Activated CD4-positive, alpha-beta T cell treated with anti-CD3 and anti-CD28 coated beads, Interleukin-2, amount 10 ng/mL, durations not matched to agents 24 days and 14 days (primary cell): Measurements from ENCODE around the gene ERCC1. TPM values are rescaled to one million over a fixed set of nuclear protein-coding genes. Genes with fewer than 3 reads are reported as not detected.

Experiments used
- DNase-seq: peaks from one replicate; pipeline ENCODE4 v3.0.0; 2022
- H3K27ac Mint-ChIP-seq: one replicate; pipeline ENCODE4 v1.8.0; 2022; ENCODE audit warnings: mild to moderate bottlenecking, mixed read lengths
- H3K27me3 Mint-ChIP-seq: one replicate; pipeline ENCODE4 v1.8.0; 2022; ENCODE audit warnings: mixed read lengths
- H3K36me3 Mint-ChIP-seq: one replicate; pipeline ENCODE4 v1.8.0; 2022; ENCODE audit warnings: low read depth, mild to moderate bottlenecking, mixed read lengths
- H3K4me1 Mint-ChIP-seq: one replicate; pipeline ENCODE4 v1.8.0; 2021; ENCODE audit warnings: mixed read lengths
- H3K4me3 Mint-ChIP-seq: one replicate; pipeline ENCODE4 v1.8.0; 2022; ENCODE audit warnings: mild to moderate bottlenecking, moderate library complexity, mixed read lengths
- H3K9me3 Mint-ChIP-seq: one replicate; pipeline ENCODE4 v1.8.0; 2021; ENCODE audit warnings: mixed read lengths
- intact Hi-C: fragments of 100-400 bp; cut with micrococcal nuclease; formaldehyde crosslinking; loops from one replicate; pipeline ENCODE4 v1.15.1; 2023
- total RNA-seq: library from RNA; stranded (reverse); gene quantifications from 2 replicates; pipeline ENCODE4 v1.2.3, GENCODE V29; 2022

ERCC1 gene
- 123 and 124 TPM in 2 replicates for total RNA-seq

GRCh38 chr19:45423589-45424190, at the start of gene ERCC1:
Gene ERCC1 (minus strand): TSS chr19:45423917. CDS start chr19:45423374, 543 bp downstream.
- peaks cover 7% of the 10 kb centered on the region for H3K27me3 Mint-ChIP-seq
- DNase-seq, result peak; percentile 96
- H3K4me1 Mint-ChIP-seq, result peaks cover 55% of the 10 kb centered on the region
- H3K27ac Mint-ChIP-seq, result peak within 1 kb of the TSS; percentile 98
- intact Hi-C loops, result loop anchor here (1.0 to 5.0 kb wide), 2 partner anchors 18 to 219 kb away; partner anchors contain the start of gene PPP1R13L
- peak within 1 kb of the TSS; percentile 100 for H3K4me3 Mint-ChIP-seq
- H3K9me3 Mint-ChIP-seq, result no peaks in the 10 kb centered on the region
- peaks cover 26% of the 10 kb centered on the region for H3K36me3 Mint-ChIP-seq

DNA sequence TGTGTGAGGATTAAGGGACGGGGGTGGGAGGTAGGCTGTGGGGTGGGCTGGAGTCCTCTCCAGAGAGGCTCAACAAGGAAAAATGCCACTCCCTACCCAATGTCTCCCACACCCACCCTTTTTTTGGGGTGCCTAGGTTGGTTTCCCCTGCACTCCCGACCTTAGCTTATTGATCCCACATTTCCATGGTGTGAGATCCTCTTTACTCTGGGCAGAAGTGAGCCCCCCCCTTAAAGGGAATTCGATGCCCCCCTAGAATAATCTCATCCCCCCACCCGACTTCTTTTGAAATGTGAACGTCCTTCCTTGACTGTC, 49.6 kb upstream of the ERCC1 start:
- peaks cover 40% of the 10 kb centered on the region for H3K4me1 Mint-ChIP-seq
- no peak overlapping the region for H3K4me3 Mint-ChIP-seq
- no peaks in the 10 kb centered on the region for H3K9me3 Mint-ChIP-seq
- intact Hi-C loops, result no loop called here
- peaks cover 30% of the 10 kb centered on the region for H3K36me3 Mint-ChIP-seq
- peaks cover 55% of the 10 kb centered on the region for H3K27me3 Mint-ChIP-seq
- peak; percentile 70 for DNase-seq
- no peak overlapping the region for H3K27ac Mint-ChIP-seq

- Mint-ChIP-seq H3K27me3 (peaks cover 55% of the 10 kb centered on the region), H3K4me1 (peaks cover 38% of the 10 kb centered on the region)
Measured at GRCh38 chr19:45472563-45473366, 49.0 kb upstream of the ERCC1 start.

DNA sequence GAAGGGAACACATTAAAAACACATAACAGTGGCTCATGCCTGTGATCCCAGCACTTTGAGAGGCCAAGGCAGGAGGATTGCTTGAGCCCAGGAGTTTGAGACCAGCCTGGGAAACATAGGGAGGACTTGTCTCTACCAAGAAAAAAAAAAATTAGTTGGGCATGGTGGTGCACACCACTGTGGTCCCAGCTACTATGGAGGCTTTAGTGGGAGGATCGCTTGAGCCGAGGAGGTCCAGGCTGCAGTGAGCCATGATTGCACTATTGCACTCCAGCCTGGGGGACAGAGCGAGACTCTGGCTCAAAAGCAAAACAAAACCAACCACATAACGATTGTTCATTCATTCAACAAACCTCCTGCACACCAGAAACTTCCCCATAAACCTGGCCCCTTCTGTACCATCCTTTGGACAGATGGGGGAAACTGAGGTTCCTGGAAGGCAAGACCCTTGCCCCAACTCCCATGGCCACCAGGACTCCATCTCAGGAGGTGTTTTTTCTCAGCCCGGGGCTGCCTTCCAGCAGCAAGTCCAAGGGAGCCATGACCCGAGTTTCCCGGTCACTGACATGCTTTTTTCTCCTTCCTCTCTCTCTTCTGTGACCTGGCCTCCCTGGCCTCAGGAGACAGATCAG, 48.3 kb upstream of the ERCC1 start:
- peak overlapping the region; percentile 42 for H3K4me3 Mint-ChIP-seq
- H3K36me3 Mint-ChIP-seq, result peaks cover 30% of the 10 kb centered on the region
- H3K27ac Mint-ChIP-seq, result no peak overlapping the region
- DNase-seq, result peak; percentile 75
- H3K9me3 Mint-ChIP-seq, result no peaks in the 10 kb centered on the region
- intact Hi-C loops, result no loop called here
- H3K4me1 Mint-ChIP-seq, result peaks cover 37% of the 10 kb centered on the region
- H3K27me3 Mint-ChIP-seq, result peaks cover 53% of the 10 kb centered on the region

More at GRCh38 chr19:45472563-45473366, 49.0 kb upstream of the ERCC1 start:
- peaks cover 30% of the 10 kb centered on the region for H3K36me3 Mint-ChIP-seq
- peak; percentile 81 for DNase-seq
- no peak overlapping the region for H3K27ac Mint-ChIP-seq
- H3K4me3 Mint-ChIP-seq, result peak overlapping the region; percentile 36
- intact Hi-C loops, result no loop called here
- H3K9me3 Mint-ChIP-seq, result no peaks in the 10 kb centered on the region

DNA sequence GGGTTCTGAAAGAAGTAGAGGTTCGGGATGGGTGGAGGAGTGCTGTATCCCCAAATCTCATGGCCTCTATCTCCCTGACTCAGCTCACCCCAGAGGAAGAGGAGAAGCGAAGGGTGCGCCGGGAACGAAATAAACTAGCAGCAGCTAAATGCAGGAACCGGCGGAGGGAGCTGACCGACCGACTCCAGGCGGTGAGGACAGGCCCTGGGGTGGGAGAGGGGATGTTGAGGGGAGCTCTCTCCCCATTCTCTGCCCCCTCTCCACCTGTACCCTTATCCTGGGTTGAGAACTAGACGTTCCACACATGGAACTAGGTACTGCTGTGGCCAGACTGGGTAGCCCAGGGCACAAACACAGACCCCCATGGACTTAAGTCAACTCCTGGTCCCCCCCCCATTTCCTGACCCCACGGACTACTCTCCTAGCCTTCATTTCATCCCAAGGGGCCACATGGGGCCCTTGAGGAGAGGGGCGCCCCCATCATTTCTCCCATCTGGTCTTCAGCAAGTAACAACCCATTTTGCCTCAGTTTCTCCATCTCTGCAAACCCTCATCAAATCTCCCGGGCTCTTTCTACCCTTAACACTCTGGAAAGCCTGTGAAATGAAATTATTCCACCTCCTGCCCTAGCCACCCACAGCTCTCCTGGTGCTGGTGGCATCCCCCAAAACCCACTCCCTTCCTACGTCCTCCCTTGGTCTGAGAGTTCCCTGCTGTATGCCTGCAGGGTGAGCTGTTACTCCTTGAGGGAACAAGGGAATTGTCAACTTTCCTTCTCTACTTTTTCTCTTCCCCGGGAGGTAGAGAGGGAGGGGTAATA, 47.6 kb upstream of the ERCC1 start:
- H3K4me3 Mint-ChIP-seq, result peak overlapping the region; percentile 42
- H3K27me3 Mint-ChIP-seq, result peaks cover 50% of the 10 kb centered on the region
- H3K4me1 Mint-ChIP-seq, result peaks cover 35% of the 10 kb centered on the region
- intact Hi-C loops, result no loop called here
- H3K27ac Mint-ChIP-seq, result no peak overlapping the region
- DNase-seq, result peak; percentile 77
- H3K36me3 Mint-ChIP-seq, result peaks cover 30% of the 10 kb centered on the region
- H3K9me3 Mint-ChIP-seq, result no peaks in the 10 kb centered on the region

DNA sequence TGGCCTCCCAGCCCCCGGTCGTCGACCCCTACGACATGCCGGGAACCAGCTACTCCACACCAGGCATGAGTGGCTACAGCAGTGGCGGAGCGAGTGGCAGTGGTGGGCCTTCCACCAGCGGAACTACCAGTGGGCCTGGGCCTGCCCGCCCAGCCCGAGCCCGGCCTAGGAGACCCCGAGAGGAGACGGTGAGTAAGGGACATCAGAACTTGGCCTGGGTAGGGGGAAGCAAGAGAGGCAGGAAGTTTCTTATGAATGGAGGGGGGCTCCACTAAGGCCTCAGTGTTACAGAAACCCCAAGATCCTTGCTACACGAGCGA, 47.0 kb upstream of the ERCC1 start:
- peaks cover 35% of the 10 kb centered on the region for H3K4me1 Mint-ChIP-seq
- peaks cover 30% of the 10 kb centered on the region for H3K36me3 Mint-ChIP-seq
- H3K27ac Mint-ChIP-seq, result peak overlapping the region; percentile 94
- intact Hi-C loops, result no loop called here
- DNase-seq, result peak; percentile 81
- H3K27me3 Mint-ChIP-seq, result peaks cover 51% of the 10 kb centered on the region
- H3K4me3 Mint-ChIP-seq, result peak overlapping the region; percentile 86
- no peaks in the 10 kb centered on the region for H3K9me3 Mint-ChIP-seq

GRCh38 chr19:45469945-45470761, 46.4 kb upstream of the ERCC1 start:
- peak; percentile 87 for DNase-seq
- intact Hi-C loops, result loop anchor here (1.0 kb wide), 2 partner anchors 8 to 20 kb away; no protein-coding TSS in a partner anchor
- Mint-ChIP-seq H3K4me1 (peaks cover 34% of the 10 kb centered on the region), H3K27ac (peak overlapping the region; percentile 94), H3K4me3 (peak overlapping the region; percentile 86), H3K27me3 (peaks cover 51% of the 10 kb centered on the region), H3K9me3 (no peaks in the 10 kb centered on the region), H3K36me3 (peaks cover 30% of the 10 kb centered on the region)

DNA sequence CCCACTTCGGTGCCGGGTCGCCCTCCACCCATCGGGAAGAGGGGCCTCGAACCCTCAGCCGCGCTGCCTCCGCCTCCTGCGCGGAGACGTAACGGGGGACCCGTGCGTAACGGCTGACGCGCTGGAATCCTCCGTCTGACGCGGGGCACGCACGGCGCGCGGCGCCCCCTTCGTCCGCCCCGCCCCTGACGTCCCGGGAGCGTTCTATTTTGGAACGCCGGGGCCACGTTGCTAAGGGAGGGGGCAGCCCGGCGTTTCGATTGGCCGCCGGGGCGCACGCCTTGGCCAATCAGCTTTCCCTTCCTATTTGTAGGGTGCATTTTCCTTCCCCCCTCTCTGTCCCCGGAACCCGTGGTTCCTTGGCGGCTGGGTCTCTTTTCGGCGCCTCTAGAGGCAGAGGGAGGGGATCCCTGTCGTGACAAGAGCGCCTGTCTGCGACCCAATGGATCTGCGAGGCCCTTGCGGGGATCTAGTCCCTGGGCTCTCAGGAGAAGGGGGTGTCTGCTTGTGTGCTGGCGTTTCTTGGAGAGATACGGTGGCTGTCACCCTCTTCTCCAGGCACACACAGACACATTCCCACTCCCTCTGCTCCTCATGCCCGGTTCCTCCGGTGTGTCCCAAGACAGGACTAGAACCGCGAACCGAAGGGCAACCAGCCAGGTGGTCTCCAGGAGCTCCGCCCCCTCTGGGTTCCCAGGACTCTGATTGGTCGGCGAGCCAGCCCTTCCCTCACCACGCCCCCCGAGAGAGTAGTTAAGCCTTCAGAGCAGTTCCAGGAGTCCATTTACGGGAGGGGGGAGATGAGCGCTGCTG, 45.6 kb upstream of the ERCC1 start:
- Mint-ChIP-seq H3K27ac (peak overlapping the region; percentile 94), H3K9me3 (no peaks in the 10 kb centered on the region), H3K4me1 (peaks cover 28% of the 10 kb centered on the region), H3K27me3 (peaks cover 49% of the 10 kb centered on the region), H3K36me3 (peaks cover 26% of the 10 kb centered on the region), H3K4me3 (peak overlapping the region; percentile 86)
- DNase-seq, result peak; percentile 98
- intact Hi-C loops, result loop anchor here (1.0 kb wide), 2 partner anchors 9 to 19 kb away; no protein-coding TSS in a partner anchor

- Mint-ChIP-seq H3K27ac (peak overlapping the region; percentile 94), H3K9me3 (no peaks in the 10 kb centered on the region), H3K36me3 (peaks cover 24% of the 10 kb centered on the region), H3K27me3 (peaks cover 43% of the 10 kb centered on the region), H3K4me1 (peaks cover 28% of the 10 kb centered on the region), H3K4me3 (peak overlapping the region; percentile 86)
- no peak for DNase-seq
- intact Hi-C loops, result loop anchor here (1.0 kb wide), 2 partner anchors 10 to 18 kb away; no protein-coding TSS in a partner anchor
Measured at GRCh38 chr19:45468803-45469131, 45.0 kb upstream of the ERCC1 start.

- peak overlapping the region; percentile 94 for H3K27ac Mint-ChIP-seq
- peaks cover 19% of the 10 kb centered on the region for H3K36me3 Mint-ChIP-seq
- DNase-seq, result peak; percentile 90
- H3K4me3 Mint-ChIP-seq, result peak overlapping the region; percentile 86
- peaks cover 38% of the 10 kb centered on the region for H3K27me3 Mint-ChIP-seq
- intact Hi-C loops, result no loop called here
- peaks cover 28% of the 10 kb centered on the region for H3K4me1 Mint-ChIP-seq
- no peaks in the 10 kb centered on the region for H3K9me3 Mint-ChIP-seq
Measured at GRCh38 chr19:45468159-45468651, 44.5 kb upstream of the ERCC1 start.

GRCh38 chr19:45467456-45468158, 43.9 kb upstream of the ERCC1 start, which contains the start of gene FOSB:
Gene FOSB (plus strand): TSS chr19:45467996. CDS start chr19:45468587, 591 bp downstream.
- H3K9me3 Mint-ChIP-seq, result no peaks in the 10 kb centered on the region
- intact Hi-C loops, result no loop called here
- peak; percentile 98 for DNase-seq
- H3K27ac Mint-ChIP-seq, result peak within 1 kb of the TSS; percentile 94
- H3K4me3 Mint-ChIP-seq, result peak within 1 kb of the TSS; percentile 86
- H3K4me1 Mint-ChIP-seq, result peaks cover 24% of the 10 kb centered on the region
- H3K27me3 Mint-ChIP-seq, result peaks cover 35% of the 10 kb centered on the region
- peaks cover 15% of the 10 kb centered on the region for H3K36me3 Mint-ChIP-seq

- Mint-ChIP-seq H3K36me3 (peaks cover 10% of the 10 kb centered on the region), H3K9me3 (no peaks in the 10 kb centered on the region), H3K4me1 (peaks cover 24% of the 10 kb centered on the region), H3K27ac (peak overlapping the region; percentile 94), H3K4me3 (peak overlapping the region; percentile 86), H3K27me3 (peaks cover 31% of the 10 kb centered on the region)
- intact Hi-C loops, result no loop called here
- DNase-seq, result no peak
Measured at GRCh38 chr19:45467115-45467455, 43.4 kb upstream of the ERCC1 start.
